Umbilical cord (tissue), 2 donors: ENCODE measurements around the gene SNRPB2. TPM values are rescaled to one million over a fixed set of nuclear protein-coding genes. Genes with fewer than 3 reads are reported as not detected.

Experiments used
- DNase-seq: peaks from one replicate; pipeline ENCODE4 v3.0.0-alpha.2; 2015; ENCODE audit warnings: low spot score
- total RNA-seq: library from RNA; depleted of rRNA; stranded (reverse); fragments of >200 nt; gene quantifications from one replicate; pipeline ENCODE4 v1.2.3, GENCODE V29; 2014; ENCODE audit warnings: low replicate concordance; ENCODE audit not compliant: insufficient read depth

The SNRPB2 gene
- total RNA-seq, 1 donor from 2014 or later, result 37.3 TPM

- no peak for DNase-seq
Measured at GRCh38 chr20:16732506-16733152, 2.8 kb downstream of the SNRPB2 start.

- no peak for DNase-seq
Measured at GRCh38 chr20:16740365-16741072, 10.7 kb downstream of the SNRPB2 start.

DNA sequence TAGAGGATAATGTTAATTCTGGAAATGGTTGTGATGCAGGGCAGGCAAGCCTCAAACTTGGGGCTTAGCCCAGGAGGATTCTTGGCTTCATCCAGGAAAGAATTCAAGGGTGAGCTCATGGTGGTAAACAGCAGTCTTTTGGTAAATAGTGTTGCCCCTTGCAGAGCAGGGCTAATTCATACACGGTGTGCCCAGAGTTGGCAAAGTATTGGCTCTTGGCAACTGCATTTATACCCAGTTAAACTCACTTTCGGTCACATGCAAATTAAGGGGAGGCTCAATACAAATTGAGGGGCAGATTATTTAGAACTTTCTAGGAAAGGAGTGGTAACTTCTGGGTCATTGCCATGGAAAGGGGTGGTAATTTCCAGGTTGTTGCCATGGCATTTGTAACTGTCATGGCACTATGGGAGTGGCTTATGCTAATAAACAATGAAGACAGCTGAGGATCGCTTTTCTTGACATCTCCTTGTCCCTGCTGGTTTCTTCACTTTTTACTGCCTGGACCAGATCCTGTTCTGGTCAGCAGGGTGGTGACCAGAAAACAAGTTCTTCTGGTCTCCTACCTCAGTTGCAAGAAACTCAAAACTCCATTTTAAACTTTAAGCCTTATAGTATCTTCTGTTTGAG, 14.5 kb downstream of the SNRPB2 start:
- DNase-seq, result no peak

DNA sequence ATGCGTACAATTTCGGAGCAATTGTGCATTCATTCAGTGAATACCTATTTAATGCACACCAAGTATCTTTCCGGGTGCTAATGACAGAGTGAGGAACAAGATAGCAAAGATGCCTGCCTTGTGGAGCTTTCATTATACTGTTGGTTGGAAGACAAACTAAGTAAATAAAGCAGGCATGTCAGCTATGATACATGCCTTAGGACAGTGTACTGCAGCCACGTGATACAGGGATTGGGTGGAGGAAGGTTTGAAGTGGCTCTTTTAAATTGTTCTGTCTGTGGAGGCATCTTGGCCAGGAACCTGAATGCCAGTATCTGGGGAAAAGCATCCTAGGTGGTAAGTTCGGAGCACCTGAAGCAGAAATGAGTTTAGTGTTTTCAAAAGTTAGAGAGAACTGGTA, 15.4 kb downstream of the SNRPB2 start:
- no peak for DNase-seq

GRCh38 chr20:16747291-16747811, 17.5 kb downstream of the SNRPB2 start:
- DNase-seq, result no peak

DNA sequence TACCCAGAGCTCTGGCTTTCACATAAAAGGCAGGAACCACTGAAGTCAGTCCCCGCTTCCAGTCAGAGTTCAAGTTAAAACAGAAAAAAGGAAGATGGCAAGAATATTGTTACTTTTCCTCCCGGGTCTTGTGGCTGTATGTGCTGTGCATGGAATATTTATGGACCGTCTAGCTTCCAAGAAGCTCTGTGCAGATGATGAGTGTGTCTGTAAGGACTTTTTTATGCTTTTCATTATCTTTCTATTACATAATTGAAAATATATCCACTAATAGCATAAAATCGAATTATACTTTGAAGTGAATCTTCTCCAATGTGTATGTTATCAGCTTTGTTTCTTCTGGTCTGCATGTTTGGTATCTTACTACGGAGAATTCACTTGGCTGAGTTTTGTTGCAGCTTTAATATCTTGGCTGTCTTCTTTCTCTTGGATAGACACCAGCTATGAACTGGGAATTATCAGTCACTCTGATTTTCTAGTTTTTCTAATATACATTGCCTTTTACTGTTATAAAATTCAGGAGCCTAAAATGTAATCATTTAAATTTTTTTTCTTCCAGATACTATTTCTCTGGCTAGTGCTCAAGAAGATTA, 18.6 kb downstream of the SNRPB2 start, which contains the start of gene OTOR:
Gene OTOR, plus strand, starts transcription at position 51 of the 593 bp plus-strand sequence. Its CDS starts 44 bp downstream, at position 95.
- peak; percentile 67 for DNase-seq

DNA sequence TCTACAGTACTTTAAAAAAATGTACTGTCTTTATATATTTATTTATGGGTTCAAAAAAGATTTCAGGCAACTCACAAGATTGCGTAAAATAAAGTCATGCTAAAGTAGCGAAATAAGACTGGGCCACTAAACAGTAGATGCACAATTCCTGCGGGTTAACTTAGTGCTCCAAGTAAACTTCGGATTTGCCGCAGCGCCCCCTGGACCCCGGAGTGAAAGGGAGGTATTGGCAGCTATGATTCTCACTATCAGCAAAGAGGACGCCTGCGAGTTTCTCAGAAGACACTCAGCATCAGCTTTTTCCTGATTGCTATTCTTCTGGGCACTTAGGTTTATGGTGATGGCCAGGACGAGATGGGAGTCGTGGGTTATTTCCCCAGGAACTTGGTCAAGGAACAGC, 19.7 kb downstream of the SNRPB2 start:
- no peak for DNase-seq

DNA sequence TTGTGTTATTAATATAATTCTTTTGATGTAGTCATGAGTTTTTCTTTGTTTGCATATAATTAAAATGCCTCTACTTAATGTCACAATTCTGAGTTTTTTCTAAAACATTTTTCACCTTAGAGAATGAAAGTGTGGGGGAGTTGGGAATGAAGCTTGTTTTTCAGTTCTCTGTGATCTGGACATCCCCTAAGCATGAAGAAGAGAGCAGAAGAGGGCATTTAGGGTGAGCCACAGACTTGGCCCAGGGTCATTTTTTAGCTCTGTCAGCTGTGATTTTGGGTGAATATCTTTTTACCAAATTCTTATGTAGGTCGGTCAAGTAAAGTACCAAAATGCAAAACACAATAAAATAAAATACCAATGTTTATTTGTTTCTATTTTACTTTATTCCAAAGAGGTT, 22.3 kb downstream of the SNRPB2 start:
- DNase-seq, result no peak

DNA sequence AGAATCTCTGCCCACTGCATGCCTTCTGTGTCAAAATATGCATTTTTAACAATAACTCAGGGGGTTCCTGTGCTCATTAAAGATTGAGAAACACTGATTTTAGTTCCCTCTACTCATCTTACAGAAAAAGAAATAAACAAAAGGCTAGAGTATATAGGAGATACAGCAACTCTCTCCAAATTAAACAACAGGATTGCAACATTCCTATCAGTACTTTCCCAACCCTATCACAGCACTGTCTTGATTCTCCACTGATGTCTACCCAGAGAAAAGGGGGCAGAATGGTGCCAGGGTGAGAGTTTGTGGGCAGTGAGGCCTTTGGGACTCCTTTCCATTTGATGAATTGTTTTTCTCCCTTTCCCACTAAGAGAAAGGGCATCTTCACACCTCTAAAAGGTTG, 23.1 kb downstream of the SNRPB2 start:
- DNase-seq, result no peak

DNA sequence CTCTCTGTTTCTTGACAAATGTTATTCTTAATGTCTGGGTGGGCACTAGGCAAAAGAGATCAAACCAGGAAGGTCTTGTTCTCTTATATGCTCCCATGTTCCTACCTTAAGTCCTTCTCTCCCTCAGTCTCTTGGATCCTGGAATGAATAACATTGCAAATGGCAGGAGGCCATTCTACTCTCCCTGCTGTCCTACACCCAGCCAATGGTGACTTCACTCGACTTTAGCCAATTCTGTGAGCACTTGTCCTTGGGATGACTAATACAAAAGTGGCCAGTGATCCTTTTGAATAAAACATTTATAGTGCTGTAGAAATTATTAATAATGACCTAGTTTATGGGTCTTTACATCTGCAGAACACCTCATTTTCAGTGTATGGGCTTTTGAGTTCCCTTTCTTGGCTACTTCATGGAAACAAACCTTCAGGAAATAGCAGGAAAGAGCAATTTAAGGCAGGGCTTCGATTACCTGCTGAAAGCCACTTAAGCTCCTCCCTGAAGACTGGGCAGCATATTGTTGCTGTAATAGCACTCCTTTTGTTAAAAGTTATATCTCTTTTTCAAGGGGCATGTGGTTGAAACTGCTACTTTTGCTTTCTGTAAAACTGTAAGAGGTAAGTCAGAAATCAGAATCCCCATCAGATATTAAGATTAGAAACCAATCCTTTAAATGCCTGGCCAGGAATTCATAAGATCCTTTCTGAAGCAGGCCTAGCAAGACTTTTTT, 28.8 kb downstream of the SNRPB2 start:
- peak; percentile 8 for DNase-seq

- DNase-seq, result peak; percentile 52
Measured at GRCh38 chr20:16759181-16759563, 29.3 kb downstream of the SNRPB2 start.

GRCh38 chr20:16760431-16761304, 30.8 kb downstream of the SNRPB2 start:
- DNase-seq, result no peak

DNA sequence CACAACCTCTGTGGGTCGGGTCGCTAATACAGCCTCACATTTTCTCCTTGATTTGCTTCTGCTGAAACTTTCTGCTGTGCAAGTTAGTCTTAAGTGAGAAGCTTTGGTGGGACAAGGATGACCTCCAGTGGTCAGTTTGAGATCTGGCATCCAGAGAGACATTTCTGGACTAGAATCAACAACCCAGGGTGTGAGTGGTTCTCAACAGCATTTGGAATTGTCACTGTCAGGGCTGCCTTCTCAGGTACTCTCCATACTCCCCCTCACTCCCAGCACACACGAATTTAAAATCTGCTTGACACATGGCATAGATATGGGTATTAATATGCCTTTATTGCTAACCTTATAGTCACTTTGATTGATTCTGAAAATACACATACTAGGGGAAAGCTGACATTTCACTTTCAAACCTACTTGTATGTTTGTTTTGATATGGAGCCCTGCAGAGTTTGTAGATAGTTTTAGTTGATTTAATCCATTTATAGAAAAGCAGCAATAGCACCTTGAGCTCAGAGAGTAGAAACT, 31.5 kb downstream of the SNRPB2 start:
- peak; percentile 81 for DNase-seq

GRCh38 chr20:16764560-16764959, 34.7 kb downstream of the SNRPB2 start:
- no peak for DNase-seq

GRCh38 chr20:16771213-16771612, 41.4 kb downstream of the SNRPB2 start:
- no peak for DNase-seq

- no peak for DNase-seq
Measured at GRCh38 chr20:16775961-16776360, 46.1 kb downstream of the SNRPB2 start.

- DNase-seq, result no peak
Measured at GRCh38 chr20:16777126-16777525, 47.3 kb downstream of the SNRPB2 start.

GRCh38 chr20:16778159-16778558, 48.3 kb downstream of the SNRPB2 start:
- DNase-seq, result no peak

GRCh38 chr20:16781496-16781895, 51.7 kb downstream of the SNRPB2 start:
- DNase-seq, result no peak

DNA sequence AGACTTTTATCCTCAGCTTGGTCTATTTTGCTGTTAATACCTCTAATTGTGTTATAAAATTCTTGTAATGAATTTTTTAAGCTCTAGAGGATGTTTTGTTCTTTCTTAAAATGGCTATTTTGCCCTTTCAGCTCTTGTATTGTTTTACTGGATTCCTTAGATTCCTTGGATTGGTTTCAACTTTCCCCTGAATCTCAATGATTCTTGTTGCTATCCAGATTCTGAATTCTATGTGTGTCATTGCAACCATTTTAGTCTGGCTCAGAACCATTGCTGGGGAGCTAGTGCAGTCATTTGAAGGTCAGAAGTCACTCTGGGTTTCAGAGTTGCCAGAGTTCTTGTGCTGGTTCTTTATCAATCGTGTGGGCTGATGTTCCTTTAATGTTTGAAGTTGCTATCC, 55.4 kb downstream of the SNRPB2 start:
- no peak for DNase-seq
